SU-DHL-6 (cell line): Measurements from ENCODE around the gene NDUFB6.

Experiments
- EZH2phosphoT487 ChIP-seq: fragments of 200-600 bp; sonication (generic), shearing (Covaris generic); conservative IDR thresholded peaks from 2 replicates; pipeline ENCODE4 v1.6.1; 2018; ENCODE audit warnings: mild to moderate bottlenecking, antibody characterized with exemption, low read length, moderate library complexity, mixed read lengths
- TF ChIP-seq, protein P1 (sequence below): fragments of 200-600 bp; sonication (generic); IDR thresholded peaks from one replicate; pipeline ENCODE4 v1.5.1; 2017; ENCODE audit warnings: antibody characterized with exemption, mild to moderate bottlenecking, low read length, moderate library complexity; ENCODE audit not compliant: insufficient read depth, poor library complexity, severe bottlenecking

DNA sequence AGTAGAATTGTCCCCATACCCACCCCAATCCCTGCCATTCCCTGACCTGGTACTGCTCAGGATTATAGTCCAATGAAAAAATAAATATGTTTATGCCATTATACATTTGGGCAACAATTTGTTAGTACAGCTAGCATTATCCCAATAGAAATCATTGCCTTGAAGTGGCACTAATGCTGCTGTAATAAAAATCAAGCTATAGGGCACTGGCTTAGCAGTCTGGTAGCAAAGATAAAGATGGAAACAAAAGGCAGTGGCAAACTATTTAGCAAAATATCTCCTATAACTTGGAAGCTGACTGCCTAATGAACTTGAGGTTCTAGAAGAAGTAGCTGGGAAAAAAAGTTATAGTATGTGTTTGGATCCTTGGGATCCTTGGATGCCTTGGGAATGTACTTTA is 18.4 kb downstream of the NDUFB6 start:
- TF ChIP-seq, protein P1, sequence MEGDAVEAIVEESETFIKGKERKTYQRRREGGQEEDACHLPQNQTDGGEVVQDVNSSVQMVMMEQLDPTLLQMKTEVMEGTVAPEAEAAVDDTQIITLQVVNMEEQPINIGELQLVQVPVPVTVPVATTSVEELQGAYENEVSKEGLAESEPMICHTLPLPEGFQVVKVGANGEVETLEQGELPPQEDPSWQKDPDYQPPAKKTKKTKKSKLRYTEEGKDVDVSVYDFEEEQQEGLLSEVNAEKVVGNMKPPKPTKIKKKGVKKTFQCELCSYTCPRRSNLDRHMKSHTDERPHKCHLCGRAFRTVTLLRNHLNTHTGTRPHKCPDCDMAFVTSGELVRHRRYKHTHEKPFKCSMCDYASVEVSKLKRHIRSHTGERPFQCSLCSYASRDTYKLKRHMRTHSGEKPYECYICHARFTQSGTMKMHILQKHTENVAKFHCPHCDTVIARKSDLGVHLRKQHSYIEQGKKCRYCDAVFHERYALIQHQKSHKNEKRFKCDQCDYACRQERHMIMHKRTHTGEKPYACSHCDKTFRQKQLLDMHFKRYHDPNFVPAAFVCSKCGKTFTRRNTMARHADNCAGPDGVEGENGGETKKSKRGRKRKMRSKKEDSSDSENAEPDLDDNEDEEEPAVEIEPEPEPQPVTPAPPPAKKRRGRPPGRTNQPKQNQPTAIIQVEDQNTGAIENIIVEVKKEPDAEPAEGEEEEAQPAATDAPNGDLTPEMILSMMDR = no peak
- no peak for TF ChIP-seq EZH2phosphoT487
